ENCODE measurements around the gene NRXN3. TPM values are rescaled to one million over a fixed set of nuclear protein-coding genes. Genes with fewer than 3 reads are reported as not detected.

Gene NRXN3
- total RNA-seq, 1 donor, result 2.5 TPM

DNA sequence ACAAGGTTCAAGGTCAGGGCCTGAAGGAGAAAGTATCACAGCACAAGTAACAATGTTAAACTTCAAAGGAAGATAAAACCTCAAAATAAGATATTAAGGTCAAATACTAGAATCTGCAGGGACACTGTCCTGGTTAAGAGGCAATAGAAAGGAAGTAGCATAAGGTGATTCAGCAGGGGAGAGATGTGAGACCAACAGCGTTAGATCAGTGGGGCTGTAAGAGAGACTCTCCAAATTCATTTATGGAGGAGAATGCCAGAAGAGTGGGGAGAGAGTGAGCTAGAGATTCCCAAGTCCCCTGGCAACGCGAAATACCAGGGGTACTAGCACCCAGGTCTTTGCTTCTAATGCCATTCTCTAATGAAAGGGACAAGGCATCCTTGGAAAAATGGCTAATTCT, 1430.2 kb downstream of the NRXN3 start:
- Histone ChIP-seq H3K27ac (ENCODE audit: low read depth, low read length) (no peak overlapping the region), H3K4me1 (ENCODE audit: insufficient read depth, low read length) (peaks cover 34% of the 10 kb centered on the region), H3K4me3 (ENCODE audit: insufficient read depth, low read length) (no peak overlapping the region), H3K79me2 (ENCODE audit: insufficient read depth, low read length) (no peaks in the 10 kb centered on the region), H3K4me2 (ENCODE audit: insufficient read depth, low read length) (no peak overlapping the region), H3K36me3 (ENCODE audit: insufficient read depth, low read length) (no peaks in the 10 kb centered on the region), H3K27me3 (ENCODE audit: insufficient read depth, low read length) (no peaks in the 10 kb centered on the region), H2AFZ (ENCODE audit: low read length) (no peak overlapping the region), H4K20me1 (ENCODE audit: insufficient read depth, low read length) (no peaks in the 10 kb centered on the region), H3K9me3 (ENCODE audit: low read depth, low read length) (no peaks in the 10 kb centered on the region)
- no peak for DNase-seq (ENCODE audit: insufficient read length, low spot score, missing footprints)
- TF ChIP-seq, protein P1, sequence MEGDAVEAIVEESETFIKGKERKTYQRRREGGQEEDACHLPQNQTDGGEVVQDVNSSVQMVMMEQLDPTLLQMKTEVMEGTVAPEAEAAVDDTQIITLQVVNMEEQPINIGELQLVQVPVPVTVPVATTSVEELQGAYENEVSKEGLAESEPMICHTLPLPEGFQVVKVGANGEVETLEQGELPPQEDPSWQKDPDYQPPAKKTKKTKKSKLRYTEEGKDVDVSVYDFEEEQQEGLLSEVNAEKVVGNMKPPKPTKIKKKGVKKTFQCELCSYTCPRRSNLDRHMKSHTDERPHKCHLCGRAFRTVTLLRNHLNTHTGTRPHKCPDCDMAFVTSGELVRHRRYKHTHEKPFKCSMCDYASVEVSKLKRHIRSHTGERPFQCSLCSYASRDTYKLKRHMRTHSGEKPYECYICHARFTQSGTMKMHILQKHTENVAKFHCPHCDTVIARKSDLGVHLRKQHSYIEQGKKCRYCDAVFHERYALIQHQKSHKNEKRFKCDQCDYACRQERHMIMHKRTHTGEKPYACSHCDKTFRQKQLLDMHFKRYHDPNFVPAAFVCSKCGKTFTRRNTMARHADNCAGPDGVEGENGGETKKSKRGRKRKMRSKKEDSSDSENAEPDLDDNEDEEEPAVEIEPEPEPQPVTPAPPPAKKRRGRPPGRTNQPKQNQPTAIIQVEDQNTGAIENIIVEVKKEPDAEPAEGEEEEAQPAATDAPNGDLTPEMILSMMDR (IDR thresholded peaks at IDR 0.05; ENCODE audit: extremely low read depth, low read depth, low read length), result no peak

DNA sequence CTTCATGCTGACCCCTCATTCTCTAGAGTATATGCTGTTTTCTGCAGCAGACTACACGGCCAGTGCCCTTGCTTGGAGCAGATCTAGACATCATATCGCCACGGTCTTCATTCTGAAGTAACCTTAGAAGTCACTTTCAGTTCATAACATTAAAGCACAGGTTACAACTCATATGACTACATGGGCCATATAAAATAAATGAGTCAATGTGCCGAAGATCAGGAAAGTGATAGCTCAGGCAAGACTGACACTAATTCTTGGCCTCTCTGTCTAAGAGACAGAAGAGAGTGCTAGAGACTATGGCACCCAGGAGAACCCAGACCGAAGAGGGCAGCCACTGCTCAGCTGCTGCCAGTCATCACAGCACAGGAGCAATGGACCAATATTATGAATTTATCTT, 1431.4 kb downstream of the NRXN3 start:
- Histone ChIP-seq H3K79me2 (ENCODE audit: insufficient read depth, low read length) (no peaks in the 10 kb centered on the region), H3K4me3 (ENCODE audit: insufficient read depth, low read length) (no peak overlapping the region), H2AFZ (ENCODE audit: low read length) (no peak overlapping the region), H3K4me2 (ENCODE audit: insufficient read depth, low read length) (no peak overlapping the region), H3K27me3 (ENCODE audit: insufficient read depth, low read length) (no peaks in the 10 kb centered on the region), H3K4me1 (ENCODE audit: insufficient read depth, low read length) (peaks cover 27% of the 10 kb centered on the region), H3K27ac (ENCODE audit: low read depth, low read length) (no peak overlapping the region), H4K20me1 (ENCODE audit: insufficient read depth, low read length) (no peaks in the 10 kb centered on the region), H3K9me3 (ENCODE audit: low read depth, low read length) (no peaks in the 10 kb centered on the region), H3K36me3 (ENCODE audit: insufficient read depth, low read length) (no peaks in the 10 kb centered on the region)
- DNase-seq (ENCODE audit: insufficient read length, low spot score, missing footprints), result no peak
- TF ChIP-seq, protein P1 (IDR thresholded peaks at IDR 0.05; ENCODE audit: extremely low read depth, low read depth, low read length), result no peak

DNA sequence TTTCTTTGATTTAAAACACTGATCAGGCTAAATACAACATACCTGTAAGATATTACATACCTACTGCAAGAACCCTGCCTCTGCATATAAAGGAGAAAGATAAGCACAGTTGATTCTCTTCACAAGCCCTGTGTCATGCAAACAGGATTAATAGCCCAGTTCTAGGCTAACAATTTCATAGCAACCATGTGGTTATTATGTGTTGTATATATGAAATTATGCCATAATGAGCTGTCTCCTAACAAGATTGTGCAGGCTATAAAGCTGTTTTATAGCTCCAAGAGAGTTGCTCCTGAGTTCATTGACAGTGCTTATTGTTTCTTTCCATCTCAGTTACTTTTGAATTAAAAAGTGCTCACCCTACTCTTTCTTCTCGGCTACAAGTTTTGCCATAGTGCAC, 1431.9 kb downstream of the NRXN3 start:
- H3K4me1 ChIP-seq (ENCODE audit: insufficient read depth, low read length), result peaks cover 22% of the 10 kb centered on the region
- H3K36me3 ChIP-seq (ENCODE audit: insufficient read depth, low read length), result no peaks in the 10 kb centered on the region

DNA sequence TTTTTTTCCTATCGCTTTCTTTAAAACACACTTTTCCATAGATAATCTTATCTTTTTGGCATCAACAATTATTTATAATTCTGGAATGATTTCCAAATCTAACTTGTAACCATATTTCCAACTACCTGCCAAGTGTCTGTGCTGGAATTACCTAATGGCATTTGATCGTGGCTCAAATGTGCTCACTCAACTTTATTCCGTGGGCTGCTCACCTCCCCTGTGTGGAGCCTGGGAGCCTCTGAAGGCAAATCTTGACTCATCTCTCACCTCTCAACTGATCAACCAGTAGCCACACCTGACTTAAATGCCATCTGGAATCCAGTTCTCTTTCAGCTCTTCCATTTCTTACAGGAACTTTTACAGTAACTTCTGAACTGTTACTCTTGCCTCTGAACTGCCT, 1432.6 kb downstream of the NRXN3 start:
- Histone ChIP-seq H3K27me3 (ENCODE audit: insufficient read depth, low read length) (no peaks in the 10 kb centered on the region), H3K27ac (ENCODE audit: low read depth, low read length) (no peak overlapping the region), H3K4me2 (ENCODE audit: insufficient read depth, low read length) (no peak overlapping the region), H3K9me3 (ENCODE audit: low read depth, low read length) (no peaks in the 10 kb centered on the region), H4K20me1 (ENCODE audit: insufficient read depth, low read length) (no peaks in the 10 kb centered on the region), H3K79me2 (ENCODE audit: insufficient read depth, low read length) (no peaks in the 10 kb centered on the region), H2AFZ (ENCODE audit: low read length) (no peak overlapping the region), H3K36me3 (ENCODE audit: insufficient read depth, low read length) (no peaks in the 10 kb centered on the region), H3K4me3 (ENCODE audit: insufficient read depth, low read length) (no peak overlapping the region), H3K4me1 (ENCODE audit: insufficient read depth, low read length) (peaks cover 15% of the 10 kb centered on the region)
- TF ChIP-seq, protein P1 (IDR thresholded peaks at IDR 0.05; ENCODE audit: extremely low read depth, low read depth, low read length), result no peak
- no peak for DNase-seq (ENCODE audit: insufficient read length, low spot score, missing footprints)

More for the DNA sequence above, 1431.9 kb downstream of the NRXN3 start:
- Histone ChIP-seq H3K9me3 (ENCODE audit: low read depth, low read length) (no peaks in the 10 kb centered on the region), H3K4me3 (ENCODE audit: insufficient read depth, low read length) (no peak overlapping the region), H3K27ac (ENCODE audit: low read depth, low read length) (no peak overlapping the region), H3K79me2 (ENCODE audit: insufficient read depth, low read length) (no peaks in the 10 kb centered on the region), H4K20me1 (ENCODE audit: insufficient read depth, low read length) (no peaks in the 10 kb centered on the region), H3K4me2 (ENCODE audit: insufficient read depth, low read length) (no peak overlapping the region), H3K27me3 (ENCODE audit: insufficient read depth, low read length) (no peaks in the 10 kb centered on the region), H2AFZ (ENCODE audit: low read length) (no peak overlapping the region)
- no peak for DNase-seq (ENCODE audit: insufficient read length, low spot score, missing footprints)
- TF ChIP-seq, protein P1 (IDR thresholded peaks at IDR 0.05; ENCODE audit: extremely low read depth, low read depth, low read length), result no peak

Measured in osteoblast (primary cell).